BLaER1 treated with 17β-estradiol and CSF1 and Interleukin-3, amounts not matched to agents 10 nM and 100 nM (cell line): ENCODE measurements around the gene SMIM33.
"Not testable (repeated sequence)": the region's sequence is repeated elsewhere in the genome, so short reads cannot be mapped to it uniquely, and the experiment has no call there.

Source experiments
- H3K27ac ChIP-seq, 11 experiments: shearing (Covaris generic); formaldehyde crosslinking; 2 replicates each; pipeline ENCODE4 v1.8.1; 2022
- H3K27me3 ChIP-seq, 11 experiments: shearing (Covaris generic); formaldehyde crosslinking; 2 replicates each; pipeline ENCODE4 v1.8.1; 2022
- H3K36me3 ChIP-seq, 11 experiments: shearing (Covaris generic); formaldehyde crosslinking; 2 replicates each; pipeline ENCODE4 v1.8.1; 2022
- H3K4me1 ChIP-seq, 10 experiments: shearing (Covaris generic); formaldehyde crosslinking; 2 replicates each; pipeline ENCODE4 v1.8.1; 2022
- H3K4me2 ChIP-seq, 11 experiments: shearing (Covaris generic); formaldehyde crosslinking; 2 replicates each; pipeline ENCODE4 v1.8.1; 2022
- H3K4me3 ChIP-seq, 10 experiments: shearing (Covaris generic); formaldehyde crosslinking; 2 replicates each; pipeline ENCODE4 v1.8.1; 2022
- H3K9ac ChIP-seq, 11 experiments: shearing (Covaris generic); formaldehyde crosslinking; 2 replicates each; pipeline ENCODE4 v1.8.1; 2022
- H3K9me3 ChIP-seq, 11 experiments: shearing (Covaris generic); formaldehyde crosslinking; replicated peaks in 1 of 11; 2 replicates each; pipeline ENCODE4 v1.8.1; 2022
- H4K20me1 ChIP-seq, 11 experiments: shearing (Covaris generic); formaldehyde crosslinking; 2 replicates each; pipeline ENCODE4 v1.8.1; 2022
- Cebpa-rat ChIP-seq, 11 experiments: shearing (Covaris generic); IDR thresholded peaks; 2 replicates each; pipeline ENCODE4 v1.8.1; 2022

SMIM33 gene

DNA sequence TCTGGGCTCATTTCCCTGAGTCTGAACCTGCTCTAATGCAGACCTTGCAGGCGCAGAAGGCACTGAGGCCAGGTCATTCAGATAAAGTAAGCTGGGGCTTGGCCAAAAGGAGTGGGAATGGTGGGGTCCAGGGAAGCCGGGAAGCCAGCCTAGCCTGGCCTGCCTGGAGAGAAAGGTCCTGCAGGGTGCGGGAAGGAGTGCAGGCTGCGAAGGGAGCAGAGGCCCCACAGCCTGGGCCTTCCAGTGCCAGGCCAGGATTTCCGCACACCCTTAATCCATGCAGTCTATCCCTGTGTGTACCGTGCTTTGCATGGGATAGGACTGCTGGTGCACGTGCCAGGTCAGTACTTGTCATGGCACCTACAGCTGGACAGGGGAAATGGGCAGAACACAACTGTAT lies 15.4 kb downstream of the SMIM33 start:
- Histone ChIP-seq H3K9me3 (no peaks in the 10 kb centered on the region), H3K36me3 (peaks cover 0 to 4% (median 0%) of the 10 kb centered on the region in 11 experiments; a peak in 2 of 22 replicates), H3K4me1 (peaks cover 50 to 82% (median 58%) of the 10 kb centered on the region in 10 experiments), H3K4me2 (0 out of 22 replicates have a peak overlapping the region, but pooled peaks of 1 of the 11 experiments have one; percentile 7), H4K20me1 (peaks cover 0 to 3% (median 0%) of the 10 kb centered on the region in 11 experiments; a peak in 3 of 22 replicates), H3K4me3 (no peak overlapping the region), H3K27me3 (no peaks in the 10 kb centered on the region), H3K9ac (no peak overlapping the region), H3K27ac (no peak overlapping the region)
- no peak for TF ChIP-seq Cebpa-rat (IDR thresholded peaks at IDR 0.05)

DNA sequence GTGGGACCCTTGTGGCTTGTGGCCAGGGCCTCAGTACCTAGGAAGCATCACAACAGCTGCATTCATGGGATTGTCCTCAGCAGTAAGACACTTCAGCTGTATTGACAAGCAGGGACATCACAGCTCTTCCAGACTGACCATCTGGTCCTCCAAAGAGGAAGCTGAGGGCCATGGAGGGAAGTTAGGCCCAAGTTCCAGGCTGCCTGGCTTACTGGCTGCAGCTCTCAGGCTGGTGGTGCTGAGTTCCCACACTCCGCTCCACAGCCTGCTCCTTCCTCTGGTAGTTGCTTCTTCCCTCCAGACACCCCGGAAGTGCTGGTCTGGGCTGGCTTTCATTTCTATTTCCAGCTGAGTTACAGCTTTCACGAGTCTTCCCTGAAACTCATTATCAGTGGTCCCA lies 17.5 kb downstream of the SMIM33 start:
- no peak for TF ChIP-seq Cebpa-rat (IDR thresholded peaks at IDR 0.05)
- H3K27me3 ChIP-seq = no peaks in the 10 kb centered on the region
- no peaks in the 10 kb centered on the region for H4K20me1 ChIP-seq
- peak overlapping the region; percentile 61 to 90 (median 77) for H3K4me2 ChIP-seq
- H3K36me3 ChIP-seq = no peaks in the 10 kb centered on the region
- H3K9ac ChIP-seq = peak overlapping the region in 10 of 11 experiments; percentile 3 to 71 (median 56); a peak in 18 of 22 replicates
- no peaks in the 10 kb centered on the region for H3K9me3 ChIP-seq
- H3K4me3 ChIP-seq = peak overlapping the region in 2 of 10 experiments; percentile 7 to 25; a peak in 2 of 20 replicates
- peaks cover 41 to 91% (median 54%) of the 10 kb centered on the region in 10 experiments for H3K4me1 ChIP-seq
- H3K27ac ChIP-seq = peak overlapping the region; percentile 33 to 83 (median 78); a peak in 21 of 22 replicates

DNA sequence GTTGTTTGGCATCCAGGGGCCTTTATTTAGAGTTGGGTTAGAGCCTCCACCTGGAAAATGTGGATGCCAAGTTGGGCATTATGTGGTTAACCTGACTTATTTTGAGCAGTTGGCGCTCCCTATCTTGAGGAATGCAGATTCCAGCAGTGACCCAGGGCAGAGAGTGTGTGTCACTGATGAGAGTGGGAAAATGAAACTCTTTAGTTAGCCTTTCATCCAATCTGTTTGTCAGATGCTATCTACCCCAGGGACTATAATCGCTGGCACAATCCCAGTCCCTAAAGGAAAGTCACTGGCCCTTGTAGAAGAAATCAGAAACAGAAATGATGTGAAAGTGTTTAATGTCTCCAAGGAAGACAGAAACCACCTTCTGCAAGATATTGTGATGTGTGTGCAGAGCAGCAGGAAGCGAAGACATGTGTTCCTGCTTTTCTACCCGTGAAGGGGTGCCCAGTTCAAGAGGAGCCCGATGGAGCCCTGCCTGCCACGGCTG lies 21.9 kb downstream of the SMIM33 start:
- Histone ChIP-seq H3K36me3 (no peaks in the 10 kb centered on the region), H3K9me3 (no peaks in the 10 kb centered on the region), H3K9ac (peak overlapping the region in 7 of 11 experiments; percentile 0 to 54 (median 13); a peak in 11 of 22 replicates), H3K27ac (peak overlapping the region in 7 of 11 experiments; percentile 4 to 52 (median 26); a peak in 10 of 22 replicates), H4K20me1 (no peaks in the 10 kb centered on the region), H3K4me2 (peak overlapping the region; percentile 61 to 80 (median 72)), H3K27me3 (no peaks in the 10 kb centered on the region), H3K4me1 (peaks cover 48 to 89% (median 64%) of the 10 kb centered on the region in 10 experiments), H3K4me3 (peak overlapping the region in 1 of 10 experiments; percentile 20; a peak in 2 of 20 replicates)
- TF ChIP-seq Cebpa-rat (IDR thresholded peaks at IDR 0.05) = peak in 1 of 11 experiments; percentile 21; a peak in 1 of 22 replicates

DNA sequence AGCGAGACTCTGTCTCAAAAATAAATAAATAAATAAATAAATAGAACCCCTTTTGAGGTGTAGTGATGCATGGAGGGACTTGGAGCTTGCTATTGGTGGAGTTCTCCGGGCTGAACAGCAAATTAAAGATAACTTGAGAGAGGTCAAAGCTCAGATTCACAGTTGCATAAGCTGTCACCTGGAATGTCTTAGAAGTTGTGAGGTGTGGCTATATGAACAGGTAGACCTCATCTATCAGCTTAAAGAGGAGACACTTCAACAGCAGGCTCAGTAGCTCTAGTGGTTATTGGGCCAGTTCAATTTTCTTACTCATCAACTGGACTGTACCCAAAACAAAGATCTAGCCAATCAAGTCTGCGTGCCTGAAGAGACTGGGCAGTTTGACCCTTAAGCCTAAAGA lies 23.5 kb downstream of the SMIM33 start:
- 0 out of 22 replicates have a peak overlapping the region, but pooled peaks of 1 of the 11 experiments have one; percentile 79 for H3K27ac ChIP-seq
- H3K9me3 ChIP-seq = no peaks in the 10 kb centered on the region
- H3K27me3 ChIP-seq = no peaks in the 10 kb centered on the region
- no peaks in the 10 kb centered on the region for H3K36me3 ChIP-seq
- H3K4me1 ChIP-seq = peaks cover 36 to 74% (median 48%) of the 10 kb centered on the region in 10 experiments
- TF ChIP-seq Cebpa-rat (IDR thresholded peaks at IDR 0.05) = no peak
- peak overlapping the region in 5 of 11 experiments; percentile 51 to 70 (median 57); a peak in 8 of 22 replicates for H3K4me2 ChIP-seq
- no peak overlapping the region for H3K4me3 ChIP-seq
- no peak overlapping the region for H3K9ac ChIP-seq
- no peaks in the 10 kb centered on the region for H4K20me1 ChIP-seq

DNA sequence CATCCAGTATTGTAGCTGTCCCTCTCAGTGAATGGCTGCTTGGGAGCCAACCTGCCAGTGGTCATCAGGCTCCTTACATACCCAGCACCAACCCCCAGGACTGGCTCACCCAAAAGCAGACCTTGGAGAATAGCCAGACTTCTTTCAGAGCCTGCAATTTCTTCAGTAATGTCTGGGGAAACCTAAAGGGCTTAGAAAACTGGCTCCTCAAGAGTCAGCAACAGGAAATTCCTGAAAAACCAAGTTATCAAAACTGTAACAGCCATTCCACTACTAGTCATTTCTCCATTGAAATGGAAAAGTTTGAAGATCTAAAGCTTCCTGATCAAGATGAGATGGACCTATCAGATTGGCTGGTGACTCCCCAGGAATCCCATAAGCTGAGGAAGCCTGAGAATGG lies 24.0 kb downstream of the SMIM33 start:
- H3K9ac ChIP-seq = 0 out of 22 replicates have a peak overlapping the region, but pooled peaks of 1 of the 11 experiments have one; percentile 54
- no peak overlapping the region for H3K4me3 ChIP-seq
- H3K36me3 ChIP-seq = no peaks in the 10 kb centered on the region
- peak overlapping the region in 8 of 11 experiments; percentile 11 to 81 (median 71); a peak in 12 of 22 replicates for H3K27ac ChIP-seq
- TF ChIP-seq Cebpa-rat (IDR thresholded peaks at IDR 0.05) = no peak
- no peaks in the 10 kb centered on the region for H3K27me3 ChIP-seq
- no peaks in the 10 kb centered on the region for H4K20me1 ChIP-seq
- no peaks in the 10 kb centered on the region for H3K9me3 ChIP-seq
- H3K4me2 ChIP-seq = peak overlapping the region in 10 of 11 experiments; percentile 37 to 70 (median 54); a peak in 17 of 22 replicates
- peaks cover 36 to 68% (median 45%) of the 10 kb centered on the region in 10 experiments for H3K4me1 ChIP-seq

DNA sequence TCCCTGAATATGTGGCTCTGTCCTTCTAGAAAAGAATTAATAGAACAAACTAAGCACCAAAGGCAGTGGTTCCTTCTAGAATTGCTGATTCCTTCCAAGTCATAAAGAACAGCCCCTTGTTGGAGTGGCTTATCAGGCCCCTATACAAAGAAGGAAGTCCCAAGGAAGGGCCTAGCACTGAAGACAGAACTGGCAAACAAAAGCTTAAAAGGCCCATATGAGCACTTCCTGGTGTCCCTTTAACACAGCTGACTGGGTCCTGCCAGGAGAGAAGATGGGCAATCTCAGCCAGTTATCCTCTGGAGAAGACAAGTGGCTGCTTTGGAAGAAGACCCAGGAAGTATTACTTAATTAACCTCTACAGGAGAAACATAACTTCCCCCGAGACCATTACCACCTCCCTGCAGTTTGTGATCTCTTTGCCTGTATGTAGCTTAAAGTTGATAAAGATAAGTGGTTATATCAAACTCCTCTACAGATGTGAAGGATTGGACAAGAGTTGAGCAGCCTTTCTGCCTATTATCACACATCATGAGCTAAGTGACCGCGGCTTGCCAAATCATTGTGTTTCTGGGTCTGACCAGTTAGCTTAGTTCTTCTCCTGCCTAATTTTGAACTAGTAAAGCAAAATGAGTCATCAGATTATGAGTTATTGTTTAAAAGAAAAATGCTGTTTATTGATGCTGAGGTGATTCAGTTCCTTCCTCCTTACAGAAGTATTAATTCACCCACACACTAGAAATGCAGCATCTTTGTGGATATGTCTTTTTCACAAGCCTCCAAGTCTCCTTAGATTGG lies 25.0 kb downstream of the SMIM33 start:
- Histone ChIP-seq H3K36me3 (no peaks in the 10 kb centered on the region), H3K4me1 (peaks cover 36 to 60% (median 48%) of the 10 kb centered on the region in 10 experiments), H3K27ac (peak overlapping the region; percentile 11 to 81 (median 67); a peak in 20 of 22 replicates), H3K9me3 (no peaks in the 10 kb centered on the region), H3K4me2 (peak overlapping the region; percentile 37 to 70 (median 54)), H3K27me3 (no peaks in the 10 kb centered on the region), H3K9ac (peak overlapping the region in 7 of 11 experiments; percentile 9 to 54 (median 33); a peak in 10 of 22 replicates), H3K4me3 (no peak overlapping the region), H4K20me1 (no peaks in the 10 kb centered on the region)
- no peak for TF ChIP-seq Cebpa-rat (IDR thresholded peaks at IDR 0.05)

DNA sequence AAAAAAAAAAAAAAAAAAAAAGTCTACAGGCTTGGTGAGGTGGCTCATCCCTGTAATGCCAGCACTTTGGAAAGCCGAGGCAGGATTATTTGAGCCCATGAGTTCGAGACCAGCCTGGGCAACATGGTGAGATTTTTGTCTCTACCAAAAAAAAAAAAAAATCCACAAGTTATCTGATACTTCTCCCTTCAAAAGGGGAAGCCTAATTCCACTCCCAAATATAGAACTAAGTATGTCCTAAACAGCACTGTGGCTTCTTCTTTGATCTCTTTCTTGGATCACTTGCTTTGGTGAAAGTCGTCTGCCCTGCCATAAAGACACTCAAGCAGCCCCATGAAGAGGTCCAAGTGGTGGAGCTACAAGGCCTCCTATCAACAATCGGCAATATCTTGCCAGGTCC lies 30.6 kb downstream of the SMIM33 start:
- TF ChIP-seq Cebpa-rat (IDR thresholded peaks at IDR 0.05) = no peak
- Histone ChIP-seq H3K27ac (no peak overlapping the region), H3K4me2 (peak overlapping the region; percentile 46 to 73 (median 61)), H3K36me3 (no peaks in the 10 kb centered on the region), H3K9ac (no peak overlapping the region), H3K27me3 (no peaks in the 10 kb centered on the region), H3K9me3 (peaks cover 7 to 26% (median 18%) of the 10 kb centered on the region in 11 experiments; a peak in 21 of 22 replicates), H4K20me1 (no peaks in the 10 kb centered on the region), H3K4me3 (no peak overlapping the region), H3K4me1 (peaks cover 15 to 28% (median 22%) of the 10 kb centered on the region in 10 experiments)

DNA sequence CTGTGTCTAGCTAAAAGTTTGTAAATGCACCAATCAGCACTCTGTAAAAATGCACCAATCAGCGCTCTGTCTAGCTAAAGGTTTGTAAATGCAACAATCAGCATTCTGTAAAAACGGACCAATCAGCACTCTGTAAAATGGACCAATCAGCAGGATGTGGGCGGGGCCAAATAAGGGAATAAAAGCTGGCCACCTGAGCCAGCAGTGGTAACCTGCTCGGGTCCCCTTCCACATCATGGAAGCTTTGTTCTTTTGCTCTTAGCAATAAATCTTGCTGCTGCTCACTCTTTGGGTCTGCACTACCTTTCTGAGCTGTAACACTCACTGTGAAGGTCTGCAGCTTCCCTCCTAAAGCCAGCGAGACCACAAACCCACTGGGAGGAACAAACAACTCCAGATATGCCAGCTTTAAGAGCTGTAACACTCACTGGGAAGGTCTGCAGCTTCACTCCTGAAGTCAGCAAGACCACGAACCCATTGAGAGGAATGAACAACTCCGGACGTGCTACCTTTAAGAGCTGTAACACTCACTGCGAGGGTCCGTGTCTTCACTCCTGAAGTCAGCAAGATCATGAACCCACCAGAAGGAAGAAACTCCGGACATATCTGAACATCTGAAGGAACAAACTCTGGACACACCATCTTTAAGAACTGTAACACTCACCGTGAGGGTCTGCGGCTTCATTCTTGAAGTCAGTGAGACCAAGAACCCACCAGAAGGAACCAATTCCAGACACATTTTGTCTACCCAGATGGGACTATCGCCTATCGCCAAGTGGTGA lies 32.4 kb downstream of the SMIM33 start:
- H4K20me1 ChIP-seq, H3K4me3 ChIP-seq, H3K27ac ChIP-seq, H3K9ac ChIP-seq, H3K36me3 ChIP-seq, H3K27me3 ChIP-seq: not testable (repeated sequence)
- Histone ChIP-seq H3K9me3 (peaks cover 7 to 26% (median 18%) of the 10 kb centered on the region in 11 experiments; a peak in 21 of 22 replicates), H3K4me2 (peak overlapping the region in 4 of 11 experiments; percentile 10 to 32 (median 23); a peak in 3 of 22 replicates), H3K4me1 (peaks cover 15 to 28% (median 20%) of the 10 kb centered on the region in 10 experiments)

DNA sequence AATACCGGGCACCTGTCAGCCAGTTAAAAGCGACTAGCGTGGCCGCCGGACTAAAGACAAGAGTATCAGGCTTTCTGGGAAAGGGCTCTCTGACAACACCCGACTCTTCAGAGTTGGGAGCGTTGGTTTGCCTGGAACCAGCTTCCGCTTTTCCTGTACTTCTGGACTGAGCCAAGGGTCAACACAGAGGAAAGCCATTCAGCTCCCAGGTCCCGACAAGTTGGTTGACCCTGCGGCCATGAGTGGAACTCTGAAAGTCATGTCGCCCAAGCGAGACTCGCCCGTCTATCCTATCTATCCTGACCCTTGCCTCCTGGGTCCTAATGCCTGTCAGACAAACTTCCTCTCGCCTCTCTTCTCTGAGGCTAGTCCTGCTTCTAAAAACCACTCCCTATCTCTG lies 33.1 kb downstream of the SMIM33 start:
- Histone ChIP-seq H3K9me3 (peaks cover 7 to 26% (median 18%) of the 10 kb centered on the region in 11 experiments; a peak in 21 of 22 replicates), H3K4me1 (peaks cover 15 to 34% (median 24%) of the 10 kb centered on the region in 10 experiments)
- not testable (repeated sequence) for H4K20me1 ChIP-seq, H3K9ac ChIP-seq, H3K27me3 ChIP-seq, H3K27ac ChIP-seq, H3K4me2 ChIP-seq, H3K36me3 ChIP-seq, H3K4me3 ChIP-seq

DNA sequence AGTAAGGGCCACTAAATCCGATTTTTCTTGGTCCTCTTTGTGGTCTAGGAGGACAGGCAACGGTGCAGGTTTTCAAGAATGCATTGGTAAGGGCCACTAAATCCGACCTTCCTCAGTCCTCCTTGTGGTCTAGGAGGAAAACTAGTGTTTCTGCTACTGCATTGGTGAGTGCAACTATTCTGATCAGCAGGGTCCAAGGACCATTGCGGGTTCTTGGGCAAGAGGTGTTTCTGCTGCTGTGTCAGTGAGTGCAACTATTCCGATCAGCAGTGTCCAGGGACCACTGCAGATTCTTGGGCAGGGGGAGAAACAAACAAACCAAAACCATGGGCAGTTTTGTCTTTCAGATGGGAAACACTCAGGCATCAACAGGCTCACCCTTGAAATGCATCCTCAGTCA lies 33.9 kb downstream of the SMIM33 start:
- not testable (repeated sequence) for H3K9ac ChIP-seq, H4K20me1 ChIP-seq, H3K4me2 ChIP-seq, H3K27ac ChIP-seq, H3K36me3 ChIP-seq, H3K4me3 ChIP-seq, H3K27me3 ChIP-seq
- Histone ChIP-seq H3K9me3 (peaks cover 7 to 30% (median 18%) of the 10 kb centered on the region in 11 experiments; a peak in 21 of 22 replicates), H3K4me1 (peaks cover 15 to 35% (median 24%) of the 10 kb centered on the region in 10 experiments)
